Cerebellar nuclear complex (tissue), 1 donor: ENCODE results near the gene PDIA2.
"Not testable (repeated sequence)": the region's sequence is repeated elsewhere in the genome, so short reads cannot be mapped to it uniquely, and the experiment has no call there.

Experiments used
- DNase-seq, 2 experiments: peaks; one replicate each; lab custom pipeline; 2025; lab: John Stamatoyannopoulos, UW

Gene PDIA2

DNA sequence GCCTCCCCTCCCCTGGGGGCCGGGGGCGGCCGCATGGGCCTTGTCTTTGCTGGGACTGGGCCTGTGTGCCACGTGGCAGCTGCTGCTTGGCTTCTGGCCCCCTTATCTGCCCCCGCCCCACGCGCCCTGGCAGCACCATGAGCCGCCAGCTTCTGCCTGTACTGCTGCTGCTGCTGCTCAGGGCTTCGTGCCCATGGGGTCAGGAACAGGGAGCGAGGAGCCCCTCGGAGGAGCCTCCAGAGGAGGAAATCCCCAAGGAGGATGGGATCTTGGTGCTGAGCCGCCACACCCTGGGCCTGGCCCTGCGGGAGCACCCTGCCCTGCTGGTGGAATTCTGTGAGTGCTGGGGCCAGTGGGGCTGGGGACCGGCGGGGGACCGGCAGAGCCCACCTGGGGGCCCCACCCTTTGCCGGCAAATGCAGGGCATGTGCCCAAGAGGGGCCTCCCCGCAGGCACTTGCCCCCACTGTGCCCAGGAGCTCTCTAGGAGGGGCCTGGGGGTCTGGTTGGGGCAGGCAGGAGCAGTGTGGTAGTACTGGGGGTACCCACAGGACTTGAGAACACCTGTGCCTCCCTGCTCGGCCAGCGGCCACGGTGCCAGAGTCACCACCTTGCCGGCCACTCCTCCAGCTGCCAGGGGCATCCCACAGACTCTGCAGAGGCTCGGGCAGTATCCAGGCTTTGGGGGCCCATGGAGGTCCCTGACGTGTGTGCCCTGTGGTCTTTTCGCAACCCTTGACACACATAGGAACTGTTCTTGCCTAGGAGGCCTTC, at the start of gene PDIA2:
TSS of gene PDIA2 (plus strand) at position 132 of the 773 bp plus-strand sequence. CDS start at position 138, 6 bp downstream.
- DNase-seq, result no peak

DNA sequence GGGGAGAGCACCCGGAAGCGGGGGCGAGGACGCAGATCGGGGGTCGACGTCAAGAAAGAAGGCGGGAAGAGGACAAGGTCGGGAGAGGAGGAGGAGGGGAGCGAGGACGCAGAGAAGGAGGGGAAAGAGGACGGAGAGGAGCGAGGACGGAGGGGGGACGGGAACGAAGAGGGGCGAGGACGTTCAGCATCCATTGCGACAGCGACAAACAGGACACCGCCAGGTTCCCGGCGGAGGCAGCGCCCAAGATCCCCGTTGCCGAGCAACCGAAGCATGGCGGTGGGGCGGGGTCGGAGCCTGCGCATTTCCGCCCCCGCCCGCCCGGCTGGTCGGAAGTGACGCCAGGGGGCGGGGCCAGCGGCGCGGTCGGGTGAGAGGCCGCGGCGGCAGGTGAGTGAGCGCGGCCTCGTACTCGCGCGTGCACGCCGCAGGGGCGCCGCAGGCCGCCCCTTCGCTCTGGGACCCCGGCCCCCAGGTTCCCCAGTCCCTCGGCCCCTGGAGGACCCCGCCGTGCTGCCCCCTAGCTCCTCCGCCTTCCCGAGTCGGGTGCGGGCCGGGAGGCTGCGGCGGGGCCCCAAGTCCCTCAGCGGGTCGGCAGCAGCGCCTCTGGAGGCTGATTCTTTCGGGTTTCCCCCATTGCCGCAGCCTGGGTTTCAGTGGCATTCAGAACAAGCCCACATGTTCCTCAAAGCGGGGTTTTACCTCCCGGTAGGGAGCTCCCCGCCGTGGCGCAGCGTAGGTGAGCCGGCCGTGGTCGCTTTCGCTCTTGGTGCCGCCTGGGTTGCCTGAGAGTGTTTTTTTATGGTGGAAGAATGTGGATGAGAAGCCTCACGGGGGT, 48.3 kb upstream of the PDIA2 start, which contains the start of gene FAM234A:
TSS of gene FAM234A (plus strand) at position 354 of the 838 bp plus-strand sequence. CDS start 19,593 bp downstream, outside the sequence.
- DNase-seq, result peak in 1 of 2 experiments; percentile 75

DNA sequence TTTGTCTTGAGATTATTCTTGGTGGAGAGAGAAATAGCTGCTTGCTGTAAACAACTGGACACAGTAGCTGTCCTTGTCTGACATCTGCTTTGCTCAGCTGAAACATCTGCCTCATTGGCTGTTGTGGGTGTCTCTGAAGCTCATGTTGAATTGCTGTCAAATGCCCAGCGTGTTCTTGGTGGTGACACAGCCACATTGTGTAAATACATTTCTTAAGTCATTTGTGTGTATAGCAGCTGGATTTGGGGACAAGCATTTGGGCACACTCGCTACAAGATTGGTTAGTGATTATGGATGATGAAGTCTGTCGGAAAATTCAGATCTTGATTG, 43.1 kb upstream of the PDIA2 start:
- no peak for DNase-seq

DNA sequence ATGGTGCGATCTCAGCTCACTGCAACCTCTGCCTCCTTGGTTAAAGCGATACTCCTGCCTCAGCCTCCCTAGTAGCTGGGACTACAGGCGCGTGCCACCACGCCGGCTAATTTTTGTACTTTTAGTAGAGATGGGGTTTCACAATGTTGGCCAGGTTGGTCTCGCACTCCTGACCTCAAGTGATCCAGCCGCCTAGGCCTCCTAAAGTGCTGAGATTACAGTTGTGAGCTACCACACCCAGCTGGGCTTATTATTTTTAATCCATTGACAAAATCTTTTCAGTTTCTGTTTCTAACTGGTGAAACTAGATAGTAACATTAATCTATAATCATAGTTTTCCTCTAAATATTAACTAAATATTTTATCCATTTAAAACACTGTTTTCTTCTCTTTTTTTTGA, 42.4 kb upstream of the PDIA2 start:
- no peak for DNase-seq

DNA sequence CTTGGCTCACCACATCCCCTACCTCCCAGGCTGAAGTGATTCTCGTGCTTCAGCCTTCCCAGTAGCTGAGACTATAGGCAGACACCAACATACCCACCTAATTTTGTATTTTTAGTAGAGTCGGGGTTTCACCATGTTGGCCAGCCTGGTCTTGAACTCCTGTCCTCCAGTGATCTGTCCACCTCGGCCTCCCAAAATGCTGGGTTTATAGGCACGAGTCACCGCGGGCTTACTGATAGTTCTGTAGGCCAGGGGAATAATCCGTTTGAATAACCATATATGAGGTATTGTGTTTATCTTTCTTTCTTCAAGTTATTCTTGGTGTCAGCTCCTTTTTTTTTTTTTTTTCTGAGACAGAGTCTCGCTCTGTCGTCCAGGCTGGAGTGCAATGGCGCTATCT, 40.7 kb upstream of the PDIA2 start:
- DNase-seq, result no peak

DNA sequence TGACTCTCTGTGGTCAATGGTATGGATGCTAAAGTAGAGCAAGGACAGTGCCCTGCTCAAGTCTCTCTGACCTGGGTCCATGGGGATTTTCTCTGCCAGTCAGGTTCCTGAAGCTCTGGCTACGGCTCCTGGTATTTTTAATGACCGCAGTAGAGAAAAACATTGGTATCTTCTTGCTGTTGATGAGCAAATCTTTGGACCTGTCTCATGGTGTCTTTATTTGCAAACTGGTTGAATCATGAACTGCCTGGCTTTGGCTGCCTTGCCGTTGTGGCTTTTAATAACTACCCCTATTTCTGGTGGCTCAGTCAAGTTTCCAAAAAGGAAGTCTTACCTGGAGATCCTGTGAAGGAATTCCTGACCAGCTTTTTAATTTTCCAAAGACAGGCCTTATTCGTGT, 39.6 kb upstream of the PDIA2 start:
- DNase-seq, result no peak

GRCh38 chr16:245105-245504, 37.9 kb upstream of the PDIA2 start:
- no peak for DNase-seq

GRCh38 chr16:247027-247426, 35.9 kb upstream of the PDIA2 start:
- no peak for DNase-seq

DNA sequence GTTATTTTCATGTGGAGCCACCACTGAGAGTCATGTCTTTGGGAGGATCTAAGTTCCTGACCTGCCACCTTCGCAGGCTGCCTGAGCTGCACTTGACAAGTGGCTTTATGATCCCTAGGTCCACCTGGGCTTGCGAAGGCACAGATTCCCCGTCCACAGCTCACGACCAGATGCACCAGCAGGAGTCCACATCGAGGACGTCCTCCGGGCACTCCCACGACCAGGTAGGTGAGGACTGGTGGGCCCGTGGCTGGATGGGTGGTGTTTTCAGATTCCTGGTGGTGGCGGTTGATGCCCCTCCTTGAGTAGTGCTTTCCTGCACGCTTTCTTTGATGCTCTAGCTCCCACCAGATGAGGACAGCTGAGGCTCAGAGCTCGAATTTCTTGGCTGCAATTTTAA, 33.5 kb upstream of the PDIA2 start:
- DNase-seq, result no peak

DNA sequence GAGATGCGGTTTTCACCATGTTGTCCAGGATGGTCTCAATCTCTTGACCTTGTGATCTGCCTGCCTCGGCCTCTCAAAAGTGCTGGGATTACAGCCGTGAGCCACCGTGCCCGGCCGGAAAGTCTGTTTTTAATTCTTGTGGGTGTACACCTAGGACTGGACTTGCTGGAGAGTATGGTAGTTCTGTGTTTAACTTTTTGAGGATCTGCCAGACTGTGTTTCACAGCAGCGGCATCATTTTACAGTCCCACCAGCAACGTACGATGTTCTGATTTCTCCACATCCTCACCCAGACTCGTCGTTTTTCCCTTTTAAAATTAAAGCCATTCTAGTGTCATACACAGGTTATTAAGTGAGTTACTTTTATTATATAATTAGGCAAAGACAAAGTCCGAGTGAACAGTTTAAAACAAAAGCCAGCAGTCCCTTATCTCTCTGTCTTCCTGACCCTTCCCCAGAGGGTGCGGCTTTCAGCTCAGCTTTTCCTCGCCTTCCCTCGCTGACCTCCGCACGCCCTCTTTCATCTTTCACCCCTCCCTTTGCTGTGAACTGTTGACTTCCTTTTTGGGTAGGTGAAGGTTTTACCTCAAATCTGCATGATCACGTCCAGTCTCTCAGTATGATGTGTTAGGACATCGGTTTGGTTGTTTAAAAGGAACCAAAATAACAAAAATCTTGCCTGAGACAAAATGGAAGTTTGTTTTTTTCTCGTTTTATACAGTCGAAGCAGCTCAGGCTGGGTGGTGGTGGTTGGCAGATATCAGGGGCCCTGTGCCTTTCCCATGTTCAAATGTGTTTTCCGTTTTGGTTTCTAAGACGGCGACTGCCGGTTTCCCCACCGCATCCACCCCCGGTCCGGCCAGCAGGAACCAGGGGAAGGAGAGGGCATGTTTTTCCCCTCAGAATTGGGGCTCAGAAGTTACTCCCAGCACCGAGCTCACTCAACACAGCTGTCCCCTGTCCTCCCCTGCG, 30.3 kb upstream of the PDIA2 start:
- no peak for DNase-seq

DNA sequence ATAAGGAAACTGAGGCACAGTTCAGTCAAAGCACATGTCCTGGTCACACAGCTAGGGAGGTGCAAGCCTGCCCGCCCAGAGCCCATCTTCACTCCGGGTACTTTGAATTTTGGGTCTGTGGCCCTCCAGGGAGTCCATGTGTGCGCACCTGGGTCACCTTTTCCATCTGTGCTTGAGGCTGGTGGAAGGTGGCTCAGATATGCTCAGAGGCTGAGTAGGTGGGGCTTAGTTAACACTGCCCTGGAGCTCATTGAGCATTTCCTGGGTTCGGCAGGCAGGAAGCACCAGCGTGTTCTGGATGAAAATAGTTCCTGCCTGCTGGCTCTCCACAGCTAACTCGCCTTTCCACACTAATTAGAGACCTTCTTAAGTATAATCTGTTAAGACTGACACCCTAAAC, 29.1 kb upstream of the PDIA2 start:
- DNase-seq, result no peak

DNA sequence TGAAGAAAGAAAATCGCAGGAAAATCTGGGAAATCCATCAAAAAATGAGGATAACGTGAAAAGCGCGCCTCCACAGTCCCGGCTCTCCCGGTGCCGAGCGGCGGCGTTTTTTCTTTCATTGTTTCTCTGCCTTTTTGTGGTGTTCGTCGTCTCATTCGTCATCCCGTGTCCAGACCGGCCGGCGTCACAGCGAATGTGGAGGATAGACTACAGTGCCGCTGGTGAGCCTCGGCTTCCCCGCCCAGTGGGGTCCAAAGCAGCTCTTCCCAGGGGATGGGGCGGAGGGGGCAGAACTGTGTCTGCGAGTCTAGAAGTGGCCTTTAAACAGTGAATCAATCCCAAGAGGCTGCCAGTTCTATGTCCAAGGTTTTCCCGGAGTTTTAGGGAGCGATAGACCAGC, 28.5 kb upstream of the PDIA2 start:
- DNase-seq, result no peak

GRCh38 chr16:255183-255582, 27.8 kb upstream of the PDIA2 start:
- no peak for DNase-seq

DNA sequence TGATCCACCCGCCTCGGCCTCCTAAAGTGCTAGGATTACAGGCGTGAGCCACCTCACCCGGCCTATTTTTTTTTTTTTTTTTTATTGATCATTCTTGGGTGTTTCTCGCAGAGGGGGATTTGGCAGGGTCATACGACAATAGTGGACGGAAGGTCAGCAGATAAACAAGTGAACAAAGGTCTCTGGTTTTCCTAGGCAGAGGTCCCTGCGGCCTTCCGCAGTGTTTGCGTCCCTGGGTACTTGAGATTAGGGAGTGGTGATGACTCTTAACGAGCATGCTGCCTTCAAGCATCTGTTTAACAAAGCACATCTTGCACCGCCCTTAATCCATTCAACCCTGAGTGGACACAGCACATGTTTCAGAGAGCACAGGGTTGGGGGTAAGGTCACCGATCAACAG, 24.9 kb upstream of the PDIA2 start:
- not testable (repeated sequence) for DNase-seq

DNA sequence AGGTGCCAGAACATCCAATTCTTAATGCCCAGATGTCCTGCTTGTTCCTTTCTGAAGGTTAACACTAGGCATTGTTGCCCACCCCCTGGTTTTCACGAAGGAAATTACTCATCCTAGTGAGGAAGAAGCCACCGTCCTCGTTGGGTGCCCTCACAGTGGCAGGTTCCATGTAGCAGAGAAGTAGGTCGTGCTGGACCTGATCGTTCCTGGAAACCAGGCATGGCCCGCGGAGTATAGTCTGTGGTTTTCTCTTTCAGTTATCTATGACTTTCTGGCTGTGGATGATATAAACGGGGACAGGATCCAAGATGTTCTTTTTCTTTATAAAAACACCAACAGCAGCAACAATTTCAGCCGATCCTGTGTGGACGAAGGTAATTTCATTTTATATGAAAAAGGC, 23.7 kb upstream of the PDIA2 start:
- DNase-seq, result no peak

DNA sequence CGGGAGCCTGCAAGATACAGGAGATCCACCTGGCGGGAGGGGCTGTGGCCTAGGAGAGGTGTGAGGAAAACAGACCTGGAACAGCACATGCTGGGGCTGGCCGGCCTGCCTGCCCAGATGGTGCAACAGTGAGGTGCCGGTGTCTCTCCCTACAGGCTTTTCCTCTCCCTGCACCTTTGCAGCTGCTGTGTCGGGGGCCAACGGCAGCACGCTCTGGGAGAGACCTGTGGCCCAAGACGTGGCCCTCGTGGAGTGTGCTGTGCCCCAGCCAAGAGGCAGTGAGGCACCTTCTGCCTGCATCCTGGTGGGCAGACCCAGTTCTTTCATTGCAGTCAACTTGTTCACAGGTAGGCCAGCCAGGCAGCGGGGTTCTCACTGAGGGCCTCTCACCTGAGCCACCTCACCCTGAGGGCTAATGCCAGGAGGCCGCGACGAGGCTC, 23.1 kb upstream of the PDIA2 start:
- peak; percentile 42 to 60 for DNase-seq

DNA sequence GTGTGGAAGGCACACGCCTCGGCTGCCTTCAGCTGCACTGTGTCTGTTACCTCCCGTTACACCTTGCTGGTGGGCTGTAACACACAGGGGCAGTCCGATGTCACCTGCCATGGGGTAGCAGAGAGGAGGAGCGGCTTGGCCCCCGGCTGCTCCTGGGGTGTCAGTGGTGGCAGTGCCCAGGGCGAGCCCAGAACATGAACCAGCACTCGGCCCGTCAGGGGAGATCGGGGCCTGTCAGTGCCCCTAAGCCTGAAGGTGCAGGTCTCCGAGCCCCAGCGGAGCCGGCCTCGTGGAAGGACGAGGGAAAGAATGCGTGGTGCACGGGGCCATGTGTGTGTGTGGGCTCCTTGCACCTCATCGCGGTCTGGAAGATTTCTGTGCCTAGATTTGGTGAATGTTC, 22.6 kb upstream of the PDIA2 start:
- DNase-seq, result no peak

GRCh38 chr16:261031-261691, 21.8 kb upstream of the PDIA2 start:
- peak in 1 of 2 experiments; percentile 35 for DNase-seq

DNA sequence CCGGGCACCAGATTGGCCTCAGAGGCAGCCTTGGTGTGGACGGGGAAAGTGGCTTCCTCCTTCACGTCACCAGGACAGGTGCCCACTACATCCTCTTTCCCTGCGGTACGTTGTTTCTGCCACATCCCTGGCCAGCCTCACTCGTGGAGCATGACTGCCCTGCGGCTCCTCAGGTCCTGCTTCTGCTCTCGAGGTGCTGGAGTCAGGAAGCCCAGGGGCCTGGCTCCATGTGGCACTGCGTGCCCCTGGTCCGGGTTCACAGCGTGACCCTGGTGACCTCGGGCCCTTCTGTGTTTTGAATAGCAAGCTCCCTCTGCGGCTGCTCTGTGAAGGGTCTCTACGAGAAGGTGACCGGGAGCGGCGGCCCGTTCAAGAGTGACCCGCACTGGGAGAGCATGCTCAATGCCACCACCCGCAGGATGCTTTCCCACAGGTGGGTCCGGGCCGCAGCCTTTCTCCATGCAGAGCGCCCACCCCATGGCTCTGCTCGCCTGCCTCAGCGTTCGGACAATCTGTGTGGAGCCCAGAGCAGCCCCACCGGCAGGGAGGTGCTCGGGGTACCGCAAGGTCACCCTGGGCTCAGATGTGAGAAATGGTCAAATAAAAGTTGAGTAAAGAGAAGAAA, 20.7 kb upstream of the PDIA2 start:
- no peak for DNase-seq

- no peak for DNase-seq
Measured at GRCh38 chr16:263182-263774, 19.7 kb upstream of the PDIA2 start.

DNA sequence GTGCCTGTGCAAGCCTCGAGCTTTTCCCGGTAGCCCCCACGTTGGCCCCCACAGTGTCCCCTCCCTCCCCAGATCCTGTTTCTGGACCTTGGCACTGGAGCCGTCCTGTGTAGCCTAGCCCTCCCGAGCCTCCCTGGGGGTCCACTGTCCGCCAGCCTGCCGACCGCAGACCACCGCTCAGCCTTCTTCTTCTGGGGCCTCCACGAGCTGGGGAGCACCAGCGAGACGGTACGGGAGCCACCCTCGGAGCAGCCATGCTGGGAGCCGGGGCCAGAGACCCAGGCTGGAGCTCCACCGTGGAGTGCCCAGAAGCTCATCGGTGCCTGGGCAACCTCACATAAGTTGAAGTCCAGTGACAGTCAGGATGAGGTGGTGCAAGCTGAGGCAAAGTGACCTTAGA, 19.0 kb upstream of the PDIA2 start:
- no peak for DNase-seq
